Right lobe of liver (tissue), 6 donors: Measurements from ENCODE around the gene DZIP1. TPM values are rescaled to one million over a fixed set of nuclear protein-coding genes. Genes with fewer than 3 reads are reported as not detected.

ENCODE experiments used
- ATAC-seq, 4 donors: fragments of 200-7000 bp; cut with Tn5 transposase; one replicate each; pipeline ENCODE4 v1.9.1; 2020; ENCODE audit warnings: mild to moderate bottlenecking in 4 of 4, moderate library complexity in 4 of 4
- DNase-seq, 3 donors: peaks; one replicate each; pipeline ENCODE4 v3.0.0-alpha.2; 2020
- H3K27ac ChIP-seq, 3 donors: fragments of 200-600 bp; one replicate each; pipeline ENCODE4 v1.8.0; 2022
- H3K27me3 ChIP-seq, 2 donors: fragments of 200-600 bp; one replicate each; pipeline ENCODE4 v1.8.0; 2022
- H3K36me3 ChIP-seq, 4 donors: fragments of 200-600 bp; sonication (generic) in 1 of 4; one replicate each; pipeline versions ENCODE4 v1.5.1 to v1.8.0; 2017 to 2022; ENCODE audit warnings: control low read depth in 1 of 4
- H3K4me1 ChIP-seq, 4 donors: fragments of 200-600 bp; sonication (generic) in 1 of 4; one replicate each; pipeline versions ENCODE4 v1.5.1 to v1.8.0; 2017 to 2022; ENCODE audit warnings: control low read depth in 1 of 4
- H3K4me3 ChIP-seq, 3 donors: fragments of 200-600 bp; one replicate each; pipeline ENCODE4 v1.8.0; 2022
- H3K9me3 ChIP-seq, 4 donors: fragments of 200-600 bp; sonication (generic) in 1 of 4; one replicate each; pipeline versions ENCODE4 v1.5.1 to v1.8.0; 2017 to 2022; ENCODE audit warnings: control low read depth in 1 of 4
- CTCF ChIP-seq, 4 donors: fragments of 200-600 bp in 3 of 4; fragments of 450-650 bp in 1 of 4; IDR thresholded peaks; one replicate each; pipeline versions ENCODE4 v1.5.1 to v1.8.0; 2016 to 2022; ENCODE audit warnings: antibody characterized with exemption in 4 of 4, mild to moderate bottlenecking in 2 of 4
- POLR2A ChIP-seq: fragments of 450-650 bp; IDR thresholded peaks from one replicate; pipeline ENCODE4 v1.6.1; 2017; ENCODE audit warnings: antibody characterized with exemption, mild to moderate bottlenecking
- WGBS: methylation state at CpG from one replicate; pipeline ENCODE4 v1.1.6; 2018; ENCODE audit warnings: low coverage, low lambda C conversion rate; ENCODE audit not compliant: insufficient coverage; ENCODE audit errors: missing lambda C conversion rate; 5-methylcytosine and 5-hydroxymethylcytosine counted together
- intact Hi-C, 2 donors: fragments of 100-400 bp; cut with DNase I; formaldehyde crosslinking; loops; one replicate each; pipeline versions ENCODE4 v1.11.2 to v1.14.1; 2022
- total RNA-seq, 6 experiments: library from RNA; depleted of rRNA in 2 of 6; stranded (reverse); fragments of >200 nt in 2 of 6; fragmentation: NEBNext Ultra II Directional in 3 of 6; extraction: Animal tissue kit (Norgen Biotek cat#: 25700) in 3 of 6; gene quantifications; one replicate each; pipeline versions ENCODE4 v1.1.0 to v1.2.4, GENCODE V29; 2016 to 2023
- donor health status: DM: no; HTN: yes; CAD: no.
- donor health status: DM: no; HTN: no; CAD: no.
- donor health status: DM: no; HTN: no; CAD: no.
- donor health status: DM: no; HTN: yes; CAD: no.
- donor health status: DM: no; HTN: yes; CAD: no.

Gene DZIP1
- total RNA-seq, 6 experiments from 2014 or later = 0.59 to 1.5 (median 0.94) TPM

- Histone ChIP-seq H3K9me3 (no peaks in the 10 kb centered on the region), H3K27ac (no peak overlapping the region), H3K36me3 (peaks cover 0 to 3% (median 0%) of the 10 kb centered on the region in 4 donors), H3K27me3 (no peaks in the 10 kb centered on the region), H3K4me3 (no peak overlapping the region), H3K4me1 (no peaks in the 10 kb centered on the region)
- ATAC-seq (no peak), DNase-seq (no peak)
- intact Hi-C loops = no loop called here
- TF ChIP-seq CTCF (IDR thresholded peaks at IDR 0.05) (no peak), POLR2A (no peak)
- 17% methylated on average over 1 of the region's 1 CpG for WGBS
Measured at GRCh38 chr13:95593462-95593861, 51.0 kb downstream of the DZIP1 start.

GRCh38 chr13:95588721-95589120, 55.8 kb downstream of the DZIP1 start:
- TF ChIP-seq CTCF (IDR thresholded peaks at IDR 0.05) (no peak), POLR2A (no peak)
- Histone ChIP-seq H3K27me3 (no peaks in the 10 kb centered on the region), H3K9me3 (no peaks in the 10 kb centered on the region), H3K4me1 (no peaks in the 10 kb centered on the region), H3K4me3 (no peak overlapping the region), H3K27ac (no peak overlapping the region), H3K36me3 (peaks cover 0 to 3% (median 0%) of the 10 kb centered on the region in 4 donors)
- WGBS = 97% methylated on average over 2 of the region's 2 CpGs
- intact Hi-C loops = no loop called here
- DNase-seq (no peak), ATAC-seq (no peak)

- Histone ChIP-seq H3K36me3 (peaks cover 0 to 3% (median 0%) of the 10 kb centered on the region in 4 donors), H3K27ac (no peak overlapping the region), H3K4me3 (no peak overlapping the region), H3K27me3 (no peaks in the 10 kb centered on the region), H3K9me3 (no peaks in the 10 kb centered on the region), H3K4me1 (no peaks in the 10 kb centered on the region)
- DNase-seq = no peak
- 81% methylated on average over 3 of the region's 3 CpGs for WGBS
- TF ChIP-seq POLR2A (no peak), CTCF (IDR thresholded peaks at IDR 0.05) (no peak)
- ATAC-seq = no peak
- intact Hi-C loops = no loop called here
Measured at GRCh38 chr13:95588134-95588533, 56.4 kb downstream of the DZIP1 start.

- H3K9me3 ChIP-seq = no peaks in the 10 kb centered on the region
- TF ChIP-seq POLR2A = no peak
- TF ChIP-seq CTCF (IDR thresholded peaks at IDR 0.05) = no peak
- no peak overlapping the region for H3K4me3 ChIP-seq
- DNase-seq (no peak), ATAC-seq (no peak)
- H3K27ac ChIP-seq = no peak overlapping the region
- 64% methylated on average over 4 of the region's 4 CpGs for WGBS
- no peaks in the 10 kb centered on the region for H3K27me3 ChIP-seq
- H3K4me1 ChIP-seq = no peaks in the 10 kb centered on the region
- no peaks in the 10 kb centered on the region for H3K36me3 ChIP-seq
- intact Hi-C loops = no loop called here
Measured at GRCh38 chr13:95585867-95586266, 58.6 kb downstream of the DZIP1 start.

GRCh38 chr13:95579303-95579702, 65.2 kb downstream of the DZIP1 start:
- H3K4me3 ChIP-seq = no peak overlapping the region
- H3K9me3 ChIP-seq = no peaks in the 10 kb centered on the region
- ATAC-seq (no peak), DNase-seq (no peak)
- H3K27me3 ChIP-seq = no peaks in the 10 kb centered on the region
- no peak overlapping the region for H3K27ac ChIP-seq
- intact Hi-C loops = no loop called here
- H3K4me1 ChIP-seq = no peaks in the 10 kb centered on the region
- no peak for TF ChIP-seq CTCF (IDR thresholded peaks at IDR 0.05)
- 47% methylated on average over 3 of the region's 3 CpGs for WGBS
- H3K36me3 ChIP-seq = no peaks in the 10 kb centered on the region
